HG02798 (cell line): Measurements from ENCODE around the gene CYBRD1.
"Not testable (repeated sequence)": the region's sequence is repeated elsewhere in the genome, so short reads cannot be mapped to it uniquely, and the experiment has no call there.

ENCODE experiments used
- ATAC-seq: cut with Tn5 transposase; IDR thresholded peaks from one replicate; pipeline ENCODE4 v1.9.1; 2021; ENCODE audit warnings: mild to moderate bottlenecking; ENCODE audit not compliant: unreplicated experiment, poor library complexity

The CYBRD1 gene

GRCh38 chr2:171522052-171522787 lies at the start of gene CYBRD1:
Gene CYBRD1 (plus strand): TSS chr2:171522474. CDS start chr2:171522546, 72 bp downstream.
- peak; percentile 67 for ATAC-seq

GRCh38 chr2:171475979-171476378 lies 46.3 kb upstream of the CYBRD1 start:
- ATAC-seq = no peak

GRCh38 chr2:171478345-171478744 lies 43.9 kb upstream of the CYBRD1 start:
- no peak for ATAC-seq

- peak; percentile 76 for ATAC-seq
Measured at GRCh38 chr2:171479154-171479814, 43.0 kb upstream of the CYBRD1 start.

GRCh38 chr2:171480908-171481307 lies 41.4 kb upstream of the CYBRD1 start:
- ATAC-seq = no peak

GRCh38 chr2:171482308-171482707 lies 40.0 kb upstream of the CYBRD1 start:
- ATAC-seq = no peak

GRCh38 chr2:171482877-171483276 lies 39.4 kb upstream of the CYBRD1 start:
- no peak for ATAC-seq

GRCh38 chr2:171483793-171484192 lies 38.5 kb upstream of the CYBRD1 start:
- ATAC-seq = no peak

GRCh38 chr2:171485116-171485515 lies 37.2 kb upstream of the CYBRD1 start:
- ATAC-seq = no peak

- ATAC-seq = no peak
Measured at GRCh38 chr2:171487201-171487600, 35.1 kb upstream of the CYBRD1 start.

GRCh38 chr2:171487803-171488259 lies 34.4 kb upstream of the CYBRD1 start:
- ATAC-seq = no peak

GRCh38 chr2:171490577-171490976 lies 31.7 kb upstream of the CYBRD1 start:
- no peak for ATAC-seq

- no peak for ATAC-seq
Measured at GRCh38 chr2:171491292-171491691, 31.0 kb upstream of the CYBRD1 start.

GRCh38 chr2:171492664-171493063 lies 29.6 kb upstream of the CYBRD1 start:
- no peak for ATAC-seq

- not testable (repeated sequence) for ATAC-seq
Measured at GRCh38 chr2:171497664-171498063, 24.6 kb upstream of the CYBRD1 start.

- no peak for ATAC-seq
Measured at GRCh38 chr2:171505374-171505773, 16.9 kb upstream of the CYBRD1 start.

- ATAC-seq = peak; percentile 86
Measured at GRCh38 chr2:171509945-171510731, 12.1 kb upstream of the CYBRD1 start.

GRCh38 chr2:171512014-171512413 lies 10.3 kb upstream of the CYBRD1 start:
- no peak for ATAC-seq

- no peak for ATAC-seq
Measured at GRCh38 chr2:171512683-171513195, 9.5 kb upstream of the CYBRD1 start.

GRCh38 chr2:171513719-171514160 lies 8.5 kb upstream of the CYBRD1 start:
- ATAC-seq = peak; percentile 43
